T-helper 1 cell treated with Interleukin-12 subunit alpha and Interleukin-12 subunit beta and Interleukin-4 antibody, amounts not matched to agents 30 ng/mL and 1 ng/mL, for 36 hours (primary cell): ENCODE results near the gene PLG. TPM values are rescaled to one million over a fixed set of nuclear protein-coding genes. Genes with fewer than 3 reads are reported as not detected.
"Not testable (repeated sequence)": the region's sequence is repeated elsewhere in the genome, so short reads cannot be mapped to it uniquely, and the experiment has no call there.

Source experiments
- intact Hi-C: fragments of 100-400 bp; cut with micrococcal nuclease; formaldehyde crosslinking; loops from one replicate; pipeline ENCODE4 v1.15.1; 2024
- total RNA-seq: library from RNA; stranded (reverse); gene quantifications from 2 replicates; pipeline ENCODE4 v1.2.3, GENCODE V29; 2022

The PLG gene
- total RNA-seq = 1.2 TPM in 1 of 2 replicates, not detected in the other

GRCh38 chr6:160701918-160702680 lies at the start of gene PLG:
TSS of gene PLG (plus strand) at chr6:160702244. CDS start at chr6:160702305, 61 bp downstream.
- intact Hi-C loops = not testable (repeated sequence)

DNA sequence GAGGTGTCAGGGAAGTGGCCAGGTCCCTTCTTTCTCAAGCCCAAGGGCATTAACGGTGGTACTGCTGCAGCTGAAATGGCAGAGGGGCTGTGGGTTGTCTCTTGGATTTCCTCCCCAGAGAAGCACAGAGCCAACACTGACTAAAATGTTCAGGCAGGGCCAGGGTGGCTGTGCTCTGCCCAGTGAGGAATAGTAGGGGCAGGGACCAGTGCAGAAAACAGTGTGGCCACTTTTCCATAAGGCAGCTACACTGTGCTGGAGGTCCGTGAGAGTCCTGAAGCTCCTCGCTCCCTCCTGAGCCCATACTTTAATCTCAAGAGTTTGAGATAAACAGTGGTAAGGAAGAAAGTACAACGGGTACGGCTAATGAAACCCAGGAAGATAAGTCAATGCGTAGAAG lies 42.5 kb upstream of the PLG start:
- intact Hi-C loops = no loop called here

GRCh38 chr6:160661216-160661615 lies 40.8 kb upstream of the PLG start:
- intact Hi-C loops = no loop called here

- intact Hi-C loops = no loop called here
Measured at GRCh38 chr6:160662429-160662828, 39.6 kb upstream of the PLG start.

DNA sequence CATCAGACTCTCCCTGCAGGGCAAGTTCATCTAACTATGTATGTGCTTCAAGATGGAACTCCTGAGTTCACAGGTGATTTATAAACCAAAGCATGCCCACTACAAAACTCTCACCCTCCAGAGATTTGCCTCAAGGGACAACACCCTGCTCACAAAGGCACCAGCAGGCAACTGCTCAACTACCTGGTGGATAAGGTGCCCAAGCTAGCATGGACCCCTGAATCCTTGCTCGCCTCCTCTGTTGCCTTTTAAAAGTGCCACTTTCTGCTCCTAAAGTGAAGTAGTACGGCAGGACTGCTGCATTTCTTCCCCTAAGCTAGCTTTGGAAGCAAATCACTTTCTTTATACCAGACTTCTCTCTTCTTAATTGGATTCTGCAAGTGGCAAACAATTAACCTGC lies 39.2 kb upstream of the PLG start:
- intact Hi-C loops = no loop called here

- intact Hi-C loops = not testable (repeated sequence)
Measured at GRCh38 chr6:160664198-160664597, 37.8 kb upstream of the PLG start, which contains the start of gene LPA. TSS of gene LPA (minus strand) at chr6:160664275. CDS start at chr6:160664214, 61 bp downstream.

DNA sequence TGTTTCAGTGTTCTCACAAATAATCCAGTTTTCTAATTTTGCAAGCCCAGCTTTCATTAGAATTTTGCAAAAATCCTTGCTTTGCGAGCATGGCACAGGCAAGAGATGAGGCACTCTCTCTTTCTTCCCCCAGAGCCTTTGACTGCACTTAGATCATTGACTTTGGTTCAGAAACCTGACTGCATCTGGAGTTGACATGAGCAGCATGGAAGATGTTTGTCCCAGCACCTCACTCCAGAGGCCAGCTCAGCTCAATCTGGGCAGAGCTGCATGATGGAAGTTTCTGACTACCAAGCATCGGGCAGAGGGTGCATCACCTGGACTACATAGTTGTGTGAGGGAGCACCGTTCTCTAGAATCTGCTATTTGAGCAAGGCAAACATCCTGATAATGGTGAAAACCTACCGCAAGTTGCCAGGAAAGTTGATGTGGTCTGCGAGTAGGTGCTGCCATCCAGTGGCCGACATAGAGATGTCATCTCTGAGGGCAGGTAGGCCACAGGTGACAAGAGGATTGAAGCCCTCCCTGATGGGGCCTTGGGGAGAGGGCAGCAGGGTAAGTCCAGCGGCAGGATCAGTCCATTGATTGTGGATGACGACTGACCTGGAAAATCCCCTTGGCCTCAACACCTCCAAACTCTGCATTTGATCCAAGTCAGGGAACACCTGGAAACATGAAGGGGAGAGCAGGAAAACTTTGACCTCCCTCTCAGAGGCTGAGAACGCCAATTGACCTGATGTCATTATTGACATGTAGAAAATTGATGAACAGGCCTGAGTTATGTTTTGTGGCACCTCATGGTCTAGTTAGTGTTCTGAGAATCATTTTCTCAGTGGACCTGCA lies 34.2 kb upstream of the PLG start:
- intact Hi-C loops = loop anchor here (1.0 kb wide), 3 partner anchors 148 to 565 kb away; no protein-coding TSS in a partner anchor

GRCh38 chr6:160668589-160668988 lies 33.5 kb upstream of the PLG start:
- intact Hi-C loops = loop anchor here (1.0 kb wide), 3 partner anchors 148 to 565 kb away; no protein-coding TSS in a partner anchor

DNA sequence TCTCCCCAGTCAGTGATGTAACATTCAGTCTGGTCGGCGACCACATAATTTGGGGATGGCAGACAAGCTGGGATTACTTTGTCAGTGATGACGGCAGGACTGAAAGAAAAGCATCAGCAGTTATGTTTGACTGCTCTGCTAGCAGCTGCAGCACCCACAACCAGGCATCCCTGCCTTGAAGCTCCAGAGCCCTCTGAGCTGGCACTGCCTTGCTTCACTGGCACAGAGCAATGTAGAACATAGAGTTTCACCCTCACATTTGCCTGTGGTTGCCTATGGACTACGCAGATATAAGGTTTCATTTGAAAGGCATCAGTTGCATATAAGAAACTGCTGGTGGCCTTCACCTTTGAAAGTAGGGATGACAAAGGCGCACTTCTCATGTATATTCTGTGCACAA lies 25.6 kb upstream of the PLG start:
- intact Hi-C loops = not testable (repeated sequence)

DNA sequence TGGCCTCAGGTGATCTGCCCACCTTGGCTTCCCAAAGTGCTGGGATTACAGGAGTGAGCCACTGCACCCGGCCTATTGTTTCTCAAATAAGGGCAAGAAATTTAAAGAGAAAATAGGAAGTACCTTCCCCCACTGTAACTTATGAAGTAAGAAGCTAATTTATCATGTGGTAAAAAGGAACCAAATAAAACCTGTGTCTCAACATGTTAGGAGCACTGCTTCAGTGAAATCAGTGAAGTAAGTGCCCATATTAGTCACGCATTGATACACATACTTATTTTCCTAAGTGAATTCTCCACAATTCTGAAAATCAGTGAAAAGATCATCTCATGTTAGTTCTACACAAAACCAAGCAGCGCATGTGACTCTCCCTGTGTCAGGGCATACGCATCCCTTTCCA lies 23.8 kb upstream of the PLG start:
- intact Hi-C loops = no loop called here

DNA sequence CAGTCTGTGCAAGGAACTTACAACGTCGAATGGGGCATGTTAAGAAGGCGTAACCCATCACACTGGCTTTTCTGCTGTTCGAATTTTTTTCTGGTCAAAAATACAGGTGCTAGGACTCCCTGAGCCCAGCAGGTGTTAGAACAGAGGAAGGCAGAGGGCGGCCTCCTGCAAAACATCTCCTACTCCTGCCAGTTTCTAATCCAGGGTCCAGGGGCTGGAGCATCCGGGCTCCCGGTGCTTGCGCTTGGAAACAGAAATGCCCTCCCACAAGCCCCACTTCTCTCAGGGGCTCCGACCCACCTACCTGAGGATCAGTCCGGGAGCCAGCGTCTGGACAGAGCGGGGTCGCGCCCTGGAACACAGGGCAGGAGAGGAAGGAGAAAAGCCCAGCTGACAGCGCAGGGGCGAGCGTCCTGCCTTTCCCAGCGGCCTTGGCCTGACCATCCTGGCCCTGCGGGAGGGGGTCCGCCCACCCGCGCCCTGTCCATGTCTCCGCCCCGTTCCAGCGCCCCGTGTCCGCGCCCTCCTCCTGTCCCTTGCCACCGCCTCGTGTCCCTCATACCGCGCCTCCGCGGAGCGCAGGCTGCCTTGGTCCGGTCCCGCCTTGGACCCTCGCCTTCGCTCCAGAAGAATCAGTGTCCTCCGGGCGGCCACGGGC lies 23.2 kb upstream of the PLG start:
- intact Hi-C loops = no loop called here

DNA sequence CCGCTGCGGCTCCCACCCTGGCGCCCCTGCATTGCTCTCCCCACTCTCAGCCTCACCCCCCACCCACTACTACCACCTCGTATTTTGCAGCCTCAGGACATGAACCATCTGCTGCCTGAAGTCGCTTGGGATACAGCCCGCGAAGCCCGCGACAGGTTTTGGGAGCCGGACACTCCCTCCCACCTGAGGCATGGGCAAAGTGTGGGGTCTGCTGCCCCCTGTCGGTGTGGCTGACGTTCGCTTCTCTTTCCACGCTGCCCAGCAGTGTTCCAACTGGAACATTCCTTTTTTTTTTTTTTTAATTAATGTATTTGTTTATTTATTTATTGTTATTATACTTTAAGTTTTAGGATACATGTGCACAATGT lies 22.7 kb upstream of the PLG start:
- intact Hi-C loops = no loop called here

- intact Hi-C loops = not testable (repeated sequence)
Measured at GRCh38 chr6:160685101-160685761, 16.8 kb upstream of the PLG start.

DNA sequence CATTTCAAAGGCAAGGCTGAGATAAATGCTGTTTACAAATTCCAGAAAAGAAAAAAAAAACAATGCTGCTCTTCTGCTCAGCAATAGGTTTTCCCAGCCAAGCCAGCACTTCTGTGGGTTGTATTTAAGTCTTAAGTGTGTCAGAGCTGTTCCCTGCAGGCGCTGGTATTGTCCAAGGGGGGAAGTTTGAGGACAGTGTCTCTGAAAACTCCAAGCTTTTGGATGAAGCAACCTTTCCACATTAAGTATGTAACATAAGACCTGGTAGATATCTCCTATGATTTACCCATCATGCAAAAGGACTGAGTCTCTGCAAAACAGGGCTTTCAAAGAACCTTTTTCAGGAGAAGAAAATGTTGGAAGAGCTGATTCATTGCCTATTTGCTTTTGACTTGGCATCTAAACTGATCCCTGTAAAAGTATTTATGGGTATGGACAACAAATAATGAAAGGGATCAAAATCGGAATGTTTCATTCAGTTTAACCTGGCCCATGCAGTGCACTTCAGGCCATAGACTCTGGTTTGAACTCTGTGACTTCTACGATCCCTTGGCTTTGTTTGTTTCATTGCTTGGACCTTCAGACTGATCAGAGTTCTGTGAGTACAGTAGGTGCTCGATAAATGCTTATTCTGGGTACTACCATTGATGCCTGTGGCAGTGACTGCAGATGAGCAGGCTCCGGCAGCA lies 16.1 kb upstream of the PLG start:
- intact Hi-C loops = no loop called here

DNA sequence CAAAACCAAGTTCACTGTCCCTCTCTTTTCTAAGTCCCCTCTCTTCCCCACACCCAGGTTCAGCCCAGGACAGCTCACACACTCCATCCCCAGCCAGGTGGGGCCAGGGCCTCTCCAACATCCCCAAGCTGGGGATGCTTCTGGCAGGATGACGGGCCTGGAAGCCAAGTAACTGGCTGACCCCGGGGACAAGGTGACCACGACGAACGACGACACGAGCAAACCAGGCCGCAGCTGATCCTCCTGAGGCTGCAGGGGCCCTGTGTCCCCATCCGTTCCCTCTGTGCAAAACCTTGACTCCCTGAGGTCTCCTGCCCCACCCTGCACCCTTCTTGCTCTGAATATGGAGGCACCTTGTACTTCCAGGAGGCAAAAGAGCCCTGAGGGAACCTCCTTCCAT lies 11.6 kb upstream of the PLG start:
- intact Hi-C loops = no loop called here

GRCh38 chr6:160691617-160692016 lies 10.4 kb upstream of the PLG start:
- intact Hi-C loops = no loop called here

DNA sequence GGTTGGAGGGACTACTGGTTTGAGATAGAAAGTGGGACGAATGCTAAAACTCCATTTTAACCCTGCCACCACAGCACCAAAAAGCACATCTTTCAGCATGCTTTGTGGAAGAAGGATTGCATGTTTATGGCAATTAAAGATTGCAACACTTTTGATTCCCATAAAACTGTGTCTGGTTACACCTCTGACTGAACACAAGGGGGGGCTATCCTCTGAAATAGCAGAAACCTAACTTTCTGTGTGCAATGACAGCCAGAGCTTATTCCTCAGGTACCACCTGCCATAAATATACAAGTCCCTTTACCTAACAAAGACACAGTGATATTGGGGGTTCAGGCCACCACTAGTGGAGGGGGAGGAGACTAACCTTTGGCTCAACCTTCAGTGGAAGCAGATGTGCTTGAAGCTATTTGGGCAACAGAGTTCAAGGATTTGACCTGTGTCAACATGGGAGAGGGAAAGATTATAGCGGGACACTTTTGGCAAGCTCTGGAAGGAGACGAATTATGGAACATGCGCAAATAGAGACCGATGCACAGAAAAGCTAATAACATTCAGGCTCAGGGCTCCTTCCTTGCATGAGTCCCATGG lies 9.6 kb upstream of the PLG start:
- intact Hi-C loops = no loop called here

GRCh38 chr6:160695025-160695424 lies 7.0 kb upstream of the PLG start:
- intact Hi-C loops = not testable (repeated sequence)

DNA sequence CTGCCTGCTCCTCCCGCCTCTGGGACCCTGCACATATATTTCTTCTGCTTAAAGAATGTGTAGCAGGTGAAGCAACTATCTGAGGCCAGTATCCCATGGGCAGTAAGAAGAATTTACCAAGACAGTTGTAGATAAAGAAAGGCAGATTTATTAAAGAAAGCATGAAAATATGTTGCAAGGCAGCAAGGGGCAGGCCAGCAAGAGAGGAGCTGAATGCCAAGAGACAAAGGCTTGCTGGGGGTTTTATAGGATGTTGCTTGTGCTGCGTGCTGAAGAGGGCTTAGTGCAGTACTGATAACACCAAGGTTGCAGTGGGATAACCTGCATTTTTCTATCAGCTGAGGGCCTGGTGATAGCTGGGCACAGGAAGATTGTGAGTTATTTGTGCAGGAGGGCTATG lies 6.4 kb upstream of the PLG start:
- intact Hi-C loops = not testable (repeated sequence)

- intact Hi-C loops = not testable (repeated sequence)
Measured at GRCh38 chr6:160696884-160697283, 5.2 kb upstream of the PLG start.
